HG03097 (cell line): Measurements from ENCODE around the gene IGF2R.

ENCODE experiments used
- ATAC-seq: cut with Tn5 transposase; IDR thresholded peaks from one replicate; pipeline ENCODE4 v1.9.1; 2021; ENCODE audit not compliant: unreplicated experiment, low FRiP score

IGF2R gene

GRCh38 chr6:160069459-160069858 is 100.6 kb downstream of the IGF2R start:
- ATAC-seq: no peak

- peak; percentile 47 for ATAC-seq
Measured at GRCh38 chr6:160070427-160070826, 101.5 kb downstream of the IGF2R start.

GRCh38 chr6:160070831-160071230 is 101.9 kb downstream of the IGF2R start:
- ATAC-seq: peak; percentile 6

GRCh38 chr6:160071805-160072690 is 103.2 kb downstream of the IGF2R start:
- ATAC-seq: no peak

DNA sequence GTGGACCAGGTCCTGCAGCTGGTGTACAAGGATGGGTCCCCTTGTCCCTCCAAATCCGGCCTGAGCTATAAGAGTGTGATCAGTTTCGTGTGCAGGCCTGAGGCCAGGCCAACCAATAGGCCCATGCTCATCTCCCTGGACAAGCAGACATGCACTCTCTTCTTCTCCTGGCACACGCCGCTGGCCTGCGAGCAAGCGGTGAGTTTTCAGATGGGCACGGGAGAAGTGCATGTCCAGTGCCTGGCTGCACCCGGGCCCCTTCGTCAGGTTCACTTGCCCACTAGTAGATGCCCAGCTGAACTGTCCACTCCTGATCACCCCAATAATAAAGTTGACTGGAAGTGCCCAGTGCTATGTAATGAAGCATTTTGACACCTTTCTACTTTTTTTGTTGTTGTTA is 104.4 kb downstream of the IGF2R start:
- ATAC-seq: no peak

DNA sequence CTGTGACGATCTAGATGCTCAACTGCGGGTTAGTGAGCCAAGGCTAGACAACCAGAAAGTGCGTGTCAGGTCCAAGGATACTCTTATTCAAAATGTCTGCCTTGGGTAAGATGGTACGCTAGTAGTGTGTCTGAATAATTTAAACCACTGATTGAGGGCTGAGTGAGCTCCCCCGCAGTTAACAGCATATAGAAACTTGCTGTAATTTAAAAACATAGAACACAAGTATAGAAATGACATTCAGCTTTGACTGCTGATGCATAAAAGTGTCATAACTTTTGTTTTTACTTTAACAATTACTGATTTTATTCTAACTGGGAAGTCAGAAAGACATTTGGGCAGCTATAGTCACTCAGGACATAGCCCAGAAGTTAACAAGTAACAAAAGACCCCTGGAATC is 107.1 kb downstream of the IGF2R start:
- ATAC-seq: no peak

GRCh38 chr6:160077024-160077423 is 108.1 kb downstream of the IGF2R start:
- ATAC-seq: no peak

DNA sequence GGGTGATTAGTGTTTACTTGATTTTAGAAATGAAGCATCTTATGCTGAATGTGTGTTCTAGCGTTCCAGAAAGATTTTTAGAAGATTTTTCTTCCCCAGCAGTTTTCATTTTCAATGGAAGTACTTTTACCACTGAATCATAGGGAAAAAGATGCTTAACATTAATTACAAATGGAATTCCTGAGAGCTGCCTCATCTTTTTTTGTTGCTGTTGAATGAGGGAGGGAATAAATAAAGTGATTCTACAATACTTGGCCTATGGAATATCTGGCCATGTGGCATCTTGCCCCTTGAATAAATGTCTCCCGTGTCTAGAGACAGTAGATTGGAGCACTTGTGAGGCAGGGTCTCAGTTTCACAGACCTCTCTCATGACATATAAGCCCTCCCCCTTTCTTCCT is 108.6 kb downstream of the IGF2R start:
- no peak for ATAC-seq

GRCh38 chr6:160078883-160079685 is 110.2 kb downstream of the IGF2R start:
- no peak for ATAC-seq

- ATAC-seq: no peak
Measured at GRCh38 chr6:160079686-160080043, 110.8 kb downstream of the IGF2R start.

- ATAC-seq: no peak
Measured at GRCh38 chr6:160080097-160080496, 111.2 kb downstream of the IGF2R start.

DNA sequence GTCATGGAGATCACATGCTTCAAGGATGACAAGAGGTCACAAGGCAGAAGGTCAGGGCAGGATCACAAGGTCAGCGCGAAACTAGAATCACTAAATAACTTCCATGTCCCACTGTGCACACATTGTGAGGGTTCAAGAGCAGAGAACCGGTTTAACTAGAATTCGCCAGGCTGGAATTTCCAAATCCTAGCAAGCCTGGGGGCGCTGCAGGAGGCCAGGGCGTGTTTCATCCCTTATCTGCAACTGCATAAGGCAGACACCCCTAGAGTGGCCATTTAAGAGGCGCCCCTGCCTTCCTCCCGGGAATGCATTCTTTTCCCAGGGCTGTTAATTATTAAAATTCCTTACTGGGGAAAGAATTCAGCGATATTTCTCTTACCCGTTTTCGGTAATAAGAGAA is 112.5 kb downstream of the IGF2R start:
- no peak for ATAC-seq

DNA sequence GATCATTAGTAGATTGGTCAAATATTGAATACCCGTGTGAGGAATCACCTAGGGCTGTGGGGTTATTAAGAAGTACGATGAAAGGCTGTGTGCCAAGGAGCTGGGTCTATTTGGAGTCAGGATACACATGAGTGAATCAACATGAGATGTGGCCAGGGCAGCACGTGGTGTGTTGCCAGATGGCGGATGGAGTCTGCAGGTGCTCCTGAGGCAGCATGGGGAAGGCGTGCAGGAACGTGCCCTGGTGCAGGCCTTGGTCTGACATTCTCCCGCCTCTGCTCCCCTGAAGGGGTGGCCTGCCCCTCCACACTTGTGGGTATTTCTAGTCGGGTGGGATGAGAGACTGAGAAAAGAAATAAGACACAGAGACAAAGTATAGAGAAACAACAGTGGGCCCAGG is 113.7 kb downstream of the IGF2R start:
- ATAC-seq: no peak

DNA sequence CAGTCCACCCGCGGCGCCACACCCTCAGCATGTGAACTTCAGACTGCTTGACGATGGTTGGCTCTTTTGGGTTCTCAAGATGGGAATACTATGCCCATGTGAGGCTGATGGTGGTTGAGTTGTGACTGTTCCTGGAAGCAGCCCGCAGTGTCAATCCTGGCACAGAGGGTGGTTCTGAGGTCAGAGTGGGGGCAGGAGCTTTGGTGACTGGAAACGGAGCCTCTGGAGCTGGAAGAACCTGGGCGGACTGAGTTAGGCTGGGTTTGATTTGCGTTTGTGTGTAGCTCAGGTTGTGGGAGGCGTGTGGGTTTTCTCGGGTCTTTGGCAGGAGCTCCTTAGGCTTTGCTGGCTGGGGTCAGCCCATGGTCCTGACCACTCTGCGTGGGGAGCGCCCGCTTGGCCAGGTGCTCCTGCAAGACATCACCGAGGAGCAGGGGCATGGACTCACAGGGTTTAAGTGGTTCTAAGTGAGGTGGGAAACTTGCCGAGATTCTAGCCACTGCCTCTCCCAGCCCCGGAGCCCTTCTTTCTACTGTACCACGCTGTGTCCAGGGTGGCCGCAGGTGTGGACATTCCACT is 115.4 kb downstream of the IGF2R start:
- ATAC-seq: no peak

- no peak for ATAC-seq
Measured at GRCh38 chr6:160085226-160085625, 116.3 kb downstream of the IGF2R start.

GRCh38 chr6:160085713-160086505 is 117.0 kb downstream of the IGF2R start:
- ATAC-seq: no peak

DNA sequence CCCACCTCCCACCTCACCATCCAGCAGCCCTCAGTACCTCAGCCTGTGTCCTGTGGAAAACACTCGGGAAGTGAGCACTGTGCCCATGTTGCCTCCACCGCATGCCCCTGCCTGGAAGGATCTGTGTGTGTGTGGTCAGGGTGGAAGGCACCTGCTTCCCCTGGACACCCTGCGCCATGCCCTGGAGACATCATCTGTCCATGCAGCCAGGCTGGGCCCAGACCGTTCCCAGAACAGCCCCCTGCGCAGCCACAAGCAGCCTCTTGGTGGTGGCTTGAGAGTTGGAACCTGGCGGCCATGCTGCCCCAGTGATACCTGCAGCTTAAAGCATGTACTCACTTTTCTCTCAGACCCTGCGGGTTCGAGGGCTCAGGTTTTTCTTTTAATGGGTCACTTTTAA is 117.9 kb downstream of the IGF2R start:
- no peak for ATAC-seq

- ATAC-seq: no peak
Measured at GRCh38 chr6:160088069-160088783, 119.3 kb downstream of the IGF2R start.

DNA sequence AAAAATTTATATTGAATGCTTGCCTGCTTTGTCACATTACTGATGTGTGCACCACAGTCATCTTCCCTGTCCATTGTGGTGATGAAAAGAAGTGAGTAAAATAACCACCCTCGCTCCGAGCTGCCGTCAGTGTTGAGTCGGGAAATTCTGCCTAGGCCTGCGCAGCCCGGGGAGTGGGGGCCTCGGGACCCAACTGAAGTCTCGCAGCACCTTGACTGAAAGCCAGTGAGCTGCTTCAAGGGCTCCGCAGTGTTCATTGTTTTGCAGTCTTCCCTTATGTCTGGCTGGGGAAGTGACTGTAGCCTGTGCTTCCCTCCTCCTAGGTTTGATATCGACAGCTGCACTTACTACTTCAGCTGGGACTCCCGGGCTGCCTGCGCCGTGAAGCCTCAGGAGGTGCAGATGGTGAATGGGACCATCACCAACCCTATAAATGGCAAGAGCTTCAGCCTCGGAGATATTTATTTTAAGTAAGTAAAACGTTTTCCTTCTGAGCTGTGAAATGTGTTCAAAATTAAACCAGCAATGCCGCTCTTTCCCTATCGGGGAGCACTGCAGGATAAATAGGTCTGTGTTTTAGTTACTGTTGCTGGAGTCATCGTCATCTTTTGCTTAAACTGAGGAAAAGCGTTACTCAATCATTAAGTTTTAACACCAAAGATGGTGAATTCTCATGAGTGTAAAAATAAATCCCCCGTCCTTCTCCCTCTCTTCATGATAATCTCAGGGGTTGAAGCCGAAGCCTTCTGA is 120.1 kb downstream of the IGF2R start:
- ATAC-seq: no peak
